Stimulated activated naive CD8-positive, alpha-beta T cell treated with anti-CD3 and anti-CD28 coated beads, Interleukin-15, Interleukin-2, amounts not matched to agents 100 U/mL and 50 U/mL, for 24 hours (primary cell): Measurements from ENCODE around the gene SNAP29.
"Not testable (repeated sequence)": the region's sequence is repeated elsewhere in the genome, so short reads cannot be mapped to it uniquely, and the experiment has no call there.

ENCODE experiments used
- ATAC-seq: fragments of 150-1000 bp; cut with Tn5 transposase; one replicate; pipeline ENCODE4 v1.10.0; 2021
- DNase-seq: peaks from one replicate; pipeline ENCODE4 v3.0.0; 2021

The SNAP29 gene

GRCh38 chr22:20834725-20835124 is 24.1 kb upstream of the SNAP29 start:
- ATAC-seq (no peak), DNase-seq (no peak)

GRCh38 chr22:20836987-20837823 is 21.6 kb upstream of the SNAP29 start:
- ATAC-seq (no peak), DNase-seq (no peak)

GRCh38 chr22:20839354-20839753 is 19.5 kb upstream of the SNAP29 start:
- not testable (repeated sequence) for ATAC-seq, DNase-seq

GRCh38 chr22:20839837-20840645 is 18.8 kb upstream of the SNAP29 start:
- ATAC-seq: no peak
- DNase-seq: no peak

GRCh38 chr22:20840646-20841371 is 18.0 kb upstream of the SNAP29 start:
- no peak for DNase-seq
- ATAC-seq: no peak

GRCh38 chr22:20843501-20843900 is 15.3 kb upstream of the SNAP29 start:
- no peak for DNase-seq
- no peak for ATAC-seq

- DNase-seq: no peak
- no peak for ATAC-seq
Measured at GRCh38 chr22:20844055-20845037, 14.5 kb upstream of the SNAP29 start.

GRCh38 chr22:20847318-20847822 is 11.4 kb upstream of the SNAP29 start:
- ATAC-seq (no peak), DNase-seq (no peak)

GRCh38 chr22:20852076-20852475 is 6.7 kb upstream of the SNAP29 start:
- no peak for ATAC-seq
- DNase-seq: no peak

GRCh38 chr22:20852503-20852902 is 6.3 kb upstream of the SNAP29 start:
- no peak for ATAC-seq
- DNase-seq: no peak

GRCh38 chr22:20853236-20853660 is 5.6 kb upstream of the SNAP29 start:
- DNase-seq: no peak

GRCh38 chr22:20857247-20857643 is 1.6 kb upstream of the SNAP29 start:
- DNase-seq: no peak
- no peak for ATAC-seq

More at GRCh38 chr22:20853236-20853660, 5.6 kb upstream of the SNAP29 start:
- ATAC-seq: no peak

GRCh38 chr22:20857838-20858614 is 781 bp upstream of the SNAP29 start:
- DNase-seq (peak; percentile 84), ATAC-seq (peak; percentile 65)

- ATAC-seq (no peak), DNase-seq (no peak)
Measured at GRCh38 chr22:20859615-20860014, 808 bp downstream of the SNAP29 start.

GRCh38 chr22:20862540-20862939 is 3.7 kb downstream of the SNAP29 start:
- ATAC-seq (no peak), DNase-seq (no peak)

GRCh38 chr22:20863366-20863765 is 4.6 kb downstream of the SNAP29 start:
- ATAC-seq (no peak), DNase-seq (no peak)

GRCh38 chr22:20864186-20864908 is 5.5 kb downstream of the SNAP29 start:
- no peak for ATAC-seq

GRCh38 chr22:20865331-20865730 is 6.5 kb downstream of the SNAP29 start:
- ATAC-seq: no peak
- DNase-seq: no peak

More at GRCh38 chr22:20864186-20864908, 5.5 kb downstream of the SNAP29 start:
- no peak for DNase-seq

GRCh38 chr22:20865875-20866445 is 7.2 kb downstream of the SNAP29 start:
- ATAC-seq (no peak), DNase-seq (no peak)
